Muscle layer of colon (tissue), 2 donors: Measurements from ENCODE around the gene CACNA1D.

Experiments
- H3K27ac ChIP-seq: one replicate; pipeline ENCODE4 v1.7.0; 2013; ENCODE audit warnings: low read depth, mild to moderate bottlenecking, low read length, moderate library complexity
- H3K27me3 ChIP-seq, 2 donors: one replicate each; pipeline ENCODE4 v1.7.0; 2013; ENCODE audit warnings: low read length in 2 of 2, mild to moderate bottlenecking in 2 of 2; ENCODE audit not compliant: insufficient read depth in 2 of 2, control insufficient read depth in 1 of 2
- H3K36me3 ChIP-seq: one replicate; pipeline ENCODE4 v1.7.0; 2013; ENCODE audit warnings: mild to moderate bottlenecking, low read length; ENCODE audit not compliant: insufficient read depth
- H3K4me1 ChIP-seq: one replicate; pipeline ENCODE4 v1.7.0; 2013; ENCODE audit warnings: mild to moderate bottlenecking, low read length; ENCODE audit not compliant: insufficient read depth
- H3K4me3 ChIP-seq, 2 donors: one replicate each; pipeline ENCODE4 v1.7.0; 2013; ENCODE audit warnings: low read length in 2 of 2, low read depth in 1 of 2, mild to moderate bottlenecking in 1 of 2, moderate library complexity in 1 of 2
- H3K9ac ChIP-seq: one replicate; pipeline ENCODE4 v1.7.0; 2013; ENCODE audit warnings: low read length
- H3K9me3 ChIP-seq: one replicate; pipeline ENCODE4 v1.7.0; 2013; ENCODE audit warnings: mild to moderate bottlenecking, low read length
- donor health status: abdominal sarcoma.
- donor health status: Adenocarcinoma of cecum.

CACNA1D gene

DNA sequence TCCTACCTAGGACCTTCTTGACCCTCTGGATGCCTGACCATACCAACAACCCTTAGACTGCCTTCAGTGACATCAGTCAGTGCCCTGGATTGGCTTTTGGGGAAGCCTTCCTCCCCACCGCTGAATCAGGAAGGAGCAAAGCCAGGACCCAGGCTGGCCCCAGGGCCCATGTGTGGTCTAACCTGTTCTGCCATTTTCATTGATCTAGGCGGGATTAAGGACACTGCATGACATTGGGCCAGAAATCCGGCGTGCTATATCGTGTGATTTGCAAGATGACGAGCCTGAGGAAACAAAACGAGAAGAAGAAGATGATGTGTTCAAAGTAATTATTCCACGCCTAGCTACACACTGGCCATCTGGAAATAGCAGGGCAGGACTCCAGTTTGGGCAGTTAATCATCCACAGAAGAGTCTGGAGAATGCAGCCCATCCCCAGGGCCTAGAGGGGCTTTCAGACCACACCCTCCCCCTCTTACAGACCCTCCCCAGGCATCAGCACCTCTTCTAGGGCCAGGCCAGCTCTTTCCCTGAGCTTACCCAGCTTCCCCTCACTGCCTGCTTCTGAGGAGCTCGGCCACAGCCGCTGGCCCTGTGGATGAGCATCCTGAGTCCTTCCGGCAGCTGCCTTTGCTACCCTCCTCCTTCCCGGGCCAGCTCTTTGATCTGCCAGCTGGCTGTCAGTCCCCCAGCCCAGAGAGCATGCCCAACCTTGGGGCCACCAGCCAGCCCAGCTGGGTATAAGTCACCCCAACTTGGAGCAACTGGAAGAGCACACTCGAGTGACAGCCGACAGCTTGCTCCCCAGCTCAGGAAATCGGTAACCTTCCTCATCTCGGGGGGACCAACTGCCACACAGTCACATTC lies 305.9 kb downstream of the CACNA1D start:
- Histone ChIP-seq H3K27me3 (no peaks in the 10 kb centered on the region), H3K27ac (no peak overlapping the region), H3K4me1 (peaks cover 3% of the 10 kb centered on the region), H3K9ac (no peak overlapping the region), H3K36me3 (no peaks in the 10 kb centered on the region), H3K4me3 (no peak overlapping the region), H3K9me3 (no peaks in the 10 kb centered on the region)

DNA sequence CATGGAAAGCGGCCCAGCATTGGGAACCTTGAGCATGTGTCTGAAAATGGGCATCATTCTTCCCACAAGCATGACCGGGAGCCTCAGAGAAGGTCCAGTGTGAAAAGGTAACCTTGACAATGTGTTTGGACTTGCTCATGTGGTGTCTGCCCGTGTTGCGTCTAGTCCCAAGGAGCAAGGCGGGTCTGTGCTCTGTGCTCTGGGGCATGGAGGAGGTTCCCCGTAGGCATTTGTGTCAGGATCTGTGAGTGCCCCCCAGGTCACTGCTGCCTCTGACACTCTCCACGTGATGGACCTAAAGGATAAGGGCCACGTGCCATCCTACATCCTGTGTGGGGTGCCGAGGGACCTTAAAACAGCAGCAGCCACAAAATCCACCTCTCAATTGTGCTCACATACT lies 306.9 kb downstream of the CACNA1D start:
- Histone ChIP-seq H3K4me3 (no peak overlapping the region), H3K36me3 (no peaks in the 10 kb centered on the region), H3K27me3 (no peaks in the 10 kb centered on the region), H3K9me3 (no peaks in the 10 kb centered on the region), H3K27ac (no peak overlapping the region), H3K4me1 (peaks cover 1% of the 10 kb centered on the region), H3K9ac (no peak overlapping the region)

DNA sequence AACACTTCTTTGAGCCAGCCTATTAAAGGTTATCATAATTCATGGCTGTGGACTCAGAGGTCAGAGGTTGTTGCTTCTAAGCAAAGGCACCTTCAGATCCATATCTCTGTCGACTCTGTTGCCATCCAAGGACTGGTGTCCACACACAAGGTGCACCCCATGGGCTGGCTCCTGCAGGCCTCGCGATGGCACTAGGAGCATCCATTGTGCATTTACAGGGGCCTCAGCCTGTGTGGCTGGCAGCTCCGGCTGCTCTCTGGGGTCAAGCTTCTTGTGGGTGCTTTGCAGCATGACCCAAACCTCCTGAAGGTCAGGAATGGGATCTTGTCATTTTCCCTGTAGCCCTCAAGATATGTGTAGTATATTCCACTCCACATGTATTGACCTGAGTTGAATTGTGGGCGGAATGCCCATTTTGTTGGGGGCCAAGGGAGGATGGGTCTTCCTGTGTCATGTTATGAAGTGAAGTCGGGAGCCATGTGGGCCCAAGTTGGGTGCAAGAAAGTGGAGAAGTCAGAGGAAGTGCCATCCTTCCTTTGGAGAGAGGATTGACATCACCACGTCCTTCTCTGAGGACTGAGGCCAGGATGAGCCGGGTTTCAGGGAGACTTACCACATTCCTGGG lies 308.0 kb downstream of the CACNA1D start:
- H3K27ac ChIP-seq, result no peak overlapping the region
- H3K36me3 ChIP-seq, result no peaks in the 10 kb centered on the region
- H3K9me3 ChIP-seq, result no peaks in the 10 kb centered on the region
- no peak overlapping the region for H3K4me3 ChIP-seq
- no peak overlapping the region for H3K9ac ChIP-seq
- H3K27me3 ChIP-seq, result no peaks in the 10 kb centered on the region
- H3K4me1 ChIP-seq, result no peaks in the 10 kb centered on the region

DNA sequence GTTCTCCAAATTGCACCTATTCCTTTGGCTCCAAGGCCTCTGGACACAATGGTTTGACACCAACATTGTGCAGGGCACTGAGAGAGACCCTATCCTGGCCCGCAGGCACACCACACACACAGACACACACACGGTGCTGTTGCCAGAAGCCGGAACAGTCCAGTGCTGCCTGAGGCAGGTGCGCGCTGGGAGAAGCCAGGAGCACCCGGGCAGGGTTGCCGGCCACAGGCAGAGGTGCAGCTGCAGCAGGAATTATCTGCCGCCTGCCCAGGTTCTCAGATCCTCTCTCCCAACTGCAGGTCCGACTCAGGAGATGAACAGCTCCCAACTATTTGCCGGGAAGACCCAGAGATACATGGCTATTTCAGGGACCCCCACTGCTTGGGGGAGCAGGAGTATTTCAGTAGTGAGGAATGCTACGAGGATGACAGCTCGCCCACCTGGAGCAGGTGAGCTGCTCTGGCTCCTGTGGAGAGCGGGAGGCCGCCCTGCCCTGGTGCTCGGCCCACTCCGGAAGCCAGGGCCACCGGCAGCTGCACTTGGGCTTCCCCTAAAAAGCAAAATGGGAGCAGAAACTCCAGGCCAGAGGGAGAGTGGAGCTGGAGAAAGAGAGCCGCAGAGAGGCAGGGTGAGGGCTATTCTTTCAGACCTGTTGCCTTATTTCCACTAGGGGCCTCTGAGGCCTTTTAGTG lies 308.9 kb downstream of the CACNA1D start:
- no peak overlapping the region for H3K27ac ChIP-seq
- no peak overlapping the region for H3K4me3 ChIP-seq
- H3K9me3 ChIP-seq, result no peaks in the 10 kb centered on the region
- no peak overlapping the region for H3K9ac ChIP-seq
- no peaks in the 10 kb centered on the region for H3K27me3 ChIP-seq
- H3K36me3 ChIP-seq, result no peaks in the 10 kb centered on the region
- H3K4me1 ChIP-seq, result no peaks in the 10 kb centered on the region

DNA sequence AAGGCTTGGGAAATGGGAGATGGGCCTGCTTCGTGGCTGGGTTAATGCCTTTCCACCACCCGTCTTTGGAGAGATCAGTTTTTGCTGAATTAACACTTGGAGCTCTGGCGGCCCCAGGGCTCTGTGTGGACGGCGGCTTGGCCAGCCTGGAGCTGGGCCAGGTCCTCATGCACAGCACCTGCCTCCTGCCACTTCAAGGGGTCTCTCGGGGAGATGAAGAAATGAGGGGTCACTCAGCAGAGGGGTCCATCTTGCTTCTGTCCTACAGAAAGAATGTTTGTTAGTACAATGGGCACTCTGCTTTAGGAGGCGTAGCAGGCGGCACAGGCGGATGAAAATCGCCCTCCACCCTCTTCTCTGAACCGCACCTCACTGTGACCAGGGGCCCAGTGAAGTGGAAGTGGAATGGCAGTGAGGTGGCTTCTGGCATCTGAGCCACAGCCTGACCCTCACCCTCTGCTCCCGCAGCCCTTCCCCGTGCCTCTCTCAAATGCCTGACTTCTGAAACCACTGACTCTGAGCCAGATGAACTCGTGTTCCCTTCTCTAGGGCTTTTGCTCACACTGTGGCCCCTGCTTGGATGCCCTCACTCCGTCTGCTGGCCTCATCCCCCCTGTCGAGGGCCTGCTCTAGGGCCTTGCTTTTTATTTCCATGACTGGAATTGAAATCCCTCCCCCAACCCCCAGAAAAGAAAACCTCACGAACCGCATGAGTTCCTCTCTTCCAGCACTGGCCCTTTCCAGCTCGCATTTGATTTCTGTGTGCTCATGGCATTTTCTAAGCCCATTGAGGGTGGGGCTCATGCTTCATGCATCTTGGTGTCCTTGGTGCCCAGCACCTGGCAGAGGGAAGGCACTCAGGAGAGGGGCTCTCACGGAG lies 309.6 kb downstream of the CACNA1D start:
- no peak overlapping the region for H3K9ac ChIP-seq
- H3K9me3 ChIP-seq, result no peaks in the 10 kb centered on the region
- H3K36me3 ChIP-seq, result no peaks in the 10 kb centered on the region
- no peak overlapping the region for H3K27ac ChIP-seq
- no peaks in the 10 kb centered on the region for H3K27me3 ChIP-seq
- H3K4me1 ChIP-seq, result no peaks in the 10 kb centered on the region
- no peak overlapping the region for H3K4me3 ChIP-seq

DNA sequence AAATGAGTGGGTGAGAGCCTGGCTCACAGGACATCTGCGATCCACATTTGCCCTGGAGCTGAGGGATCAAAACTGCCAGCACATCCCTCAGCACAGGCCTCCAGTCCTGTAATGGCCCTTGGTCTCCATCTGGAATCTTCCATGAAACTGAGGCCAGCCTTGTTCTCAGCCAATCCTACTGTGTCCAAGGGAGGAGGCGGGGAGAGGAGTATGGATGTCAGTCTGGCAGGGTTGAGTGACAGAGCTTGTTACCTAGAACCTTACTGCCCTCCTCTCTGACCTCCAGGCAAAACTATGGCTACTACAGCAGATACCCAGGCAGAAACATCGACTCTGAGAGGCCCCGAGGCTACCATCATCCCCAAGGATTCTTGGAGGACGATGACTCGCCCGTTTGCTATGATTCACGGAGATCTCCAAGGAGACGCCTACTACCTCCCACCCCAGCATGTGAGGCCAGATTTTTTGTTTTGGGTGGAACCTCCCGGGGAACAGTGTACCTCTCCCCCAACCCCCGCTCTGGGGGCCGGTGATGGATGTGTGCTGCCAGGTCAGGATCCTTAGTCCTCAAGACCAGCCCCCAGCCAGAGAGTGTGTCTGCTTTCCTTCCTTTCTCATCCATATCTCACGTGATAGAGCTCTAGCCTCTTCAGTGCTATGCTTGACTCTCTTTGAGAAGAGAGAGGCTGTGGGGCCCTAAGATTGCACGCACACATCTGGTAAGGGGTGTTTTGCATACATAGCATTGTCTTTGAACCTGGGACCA lies 310.5 kb downstream of the CACNA1D start:
- Histone ChIP-seq H3K4me3 (no peak overlapping the region), H3K36me3 (no peaks in the 10 kb centered on the region), H3K27ac (no peak overlapping the region), H3K9ac (no peak overlapping the region), H3K4me1 (no peaks in the 10 kb centered on the region), H3K27me3 (no peaks in the 10 kb centered on the region), H3K9me3 (no peaks in the 10 kb centered on the region)

DNA sequence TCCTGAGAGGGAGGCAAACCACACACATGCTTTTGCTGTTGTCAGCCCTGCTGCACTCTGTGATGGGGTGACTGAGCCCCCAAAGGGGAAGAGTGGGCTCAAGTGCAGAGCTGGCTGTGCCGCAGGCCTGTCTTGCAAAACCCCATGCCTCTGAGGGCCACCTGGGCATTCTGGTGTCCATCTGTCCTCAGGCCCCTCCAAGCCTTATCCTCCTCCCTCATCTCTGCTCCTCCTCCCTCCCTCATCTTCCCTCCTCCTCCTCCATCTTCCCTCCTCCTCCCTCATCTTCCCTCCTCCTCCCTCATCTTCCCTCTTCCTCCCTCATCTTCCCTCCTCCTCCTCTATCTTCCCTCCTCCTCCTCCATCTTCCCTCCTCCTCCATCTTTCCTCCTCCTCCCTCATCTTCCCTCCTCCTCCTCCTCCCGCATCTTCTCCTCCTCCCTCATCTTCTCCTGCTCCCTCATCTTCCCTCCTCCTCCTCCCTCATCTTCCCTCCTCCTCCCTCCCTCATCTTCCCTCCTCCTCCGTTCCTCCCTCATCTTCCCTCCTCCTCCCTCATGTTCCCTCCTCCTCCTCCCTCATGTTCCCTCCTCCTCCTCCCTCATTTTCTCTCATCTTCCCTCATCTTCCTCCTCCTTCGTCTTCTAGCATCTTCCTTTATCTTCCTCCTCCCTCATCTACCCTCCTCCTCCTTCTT lies 311.2 kb downstream of the CACNA1D start:
- no peak overlapping the region for H3K27ac ChIP-seq
- no peaks in the 10 kb centered on the region for H3K36me3 ChIP-seq
- H3K9ac ChIP-seq, result no peak overlapping the region
- H3K9me3 ChIP-seq, result no peaks in the 10 kb centered on the region
- no peak overlapping the region for H3K4me3 ChIP-seq
- no peaks in the 10 kb centered on the region for H3K27me3 ChIP-seq
- no peaks in the 10 kb centered on the region for H3K4me1 ChIP-seq

DNA sequence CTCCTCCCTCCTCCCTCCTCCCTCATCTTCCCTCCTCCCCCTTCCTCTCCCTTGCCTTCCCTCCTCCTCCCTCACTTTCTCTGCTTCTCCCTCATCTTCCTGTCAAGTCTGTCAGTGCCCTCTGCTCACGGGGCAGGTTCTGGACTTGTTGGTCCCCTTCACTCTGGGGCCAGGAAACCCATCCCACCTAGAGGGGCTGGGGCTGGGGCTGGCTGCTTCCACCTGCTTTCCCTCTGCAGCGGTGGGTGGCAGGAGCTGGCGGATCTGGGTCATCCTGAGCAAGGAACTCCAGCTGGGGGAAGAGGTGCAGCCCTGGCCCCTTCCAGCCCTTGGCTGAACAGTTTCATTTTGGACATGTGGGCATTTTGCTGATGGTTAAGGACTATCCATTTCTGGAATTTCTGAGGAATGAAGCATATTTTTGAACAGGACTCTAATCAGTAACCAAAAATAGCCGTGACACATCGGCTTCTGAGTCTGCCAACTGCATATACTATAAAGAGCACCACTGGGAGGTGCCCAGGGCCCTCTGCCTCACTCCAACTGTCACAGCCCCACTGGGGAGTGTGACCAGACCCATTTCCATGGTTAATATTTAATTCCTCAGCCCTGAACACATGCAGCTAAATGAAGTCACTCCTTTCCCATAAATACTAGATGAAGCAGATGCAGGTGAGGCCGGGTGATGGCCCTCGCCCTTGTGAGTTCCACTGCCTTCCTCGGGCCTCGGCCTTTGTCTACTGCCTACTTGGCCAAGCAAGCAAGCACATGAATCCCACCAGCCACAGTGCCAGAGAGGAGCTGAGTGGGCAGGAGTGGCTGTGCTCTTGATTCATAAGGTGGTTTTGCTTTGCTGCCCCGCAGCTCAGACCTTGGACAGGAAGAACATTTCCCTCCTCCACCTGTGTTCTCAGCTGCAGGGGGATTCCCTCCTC lies 312.0 kb downstream of the CACNA1D start:
- Histone ChIP-seq H3K4me3 (no peak overlapping the region), H3K9me3 (no peaks in the 10 kb centered on the region), H3K4me1 (no peaks in the 10 kb centered on the region), H3K27ac (no peak overlapping the region), H3K27me3 (no peaks in the 10 kb centered on the region), H3K9ac (no peak overlapping the region), H3K36me3 (no peaks in the 10 kb centered on the region)

DNA sequence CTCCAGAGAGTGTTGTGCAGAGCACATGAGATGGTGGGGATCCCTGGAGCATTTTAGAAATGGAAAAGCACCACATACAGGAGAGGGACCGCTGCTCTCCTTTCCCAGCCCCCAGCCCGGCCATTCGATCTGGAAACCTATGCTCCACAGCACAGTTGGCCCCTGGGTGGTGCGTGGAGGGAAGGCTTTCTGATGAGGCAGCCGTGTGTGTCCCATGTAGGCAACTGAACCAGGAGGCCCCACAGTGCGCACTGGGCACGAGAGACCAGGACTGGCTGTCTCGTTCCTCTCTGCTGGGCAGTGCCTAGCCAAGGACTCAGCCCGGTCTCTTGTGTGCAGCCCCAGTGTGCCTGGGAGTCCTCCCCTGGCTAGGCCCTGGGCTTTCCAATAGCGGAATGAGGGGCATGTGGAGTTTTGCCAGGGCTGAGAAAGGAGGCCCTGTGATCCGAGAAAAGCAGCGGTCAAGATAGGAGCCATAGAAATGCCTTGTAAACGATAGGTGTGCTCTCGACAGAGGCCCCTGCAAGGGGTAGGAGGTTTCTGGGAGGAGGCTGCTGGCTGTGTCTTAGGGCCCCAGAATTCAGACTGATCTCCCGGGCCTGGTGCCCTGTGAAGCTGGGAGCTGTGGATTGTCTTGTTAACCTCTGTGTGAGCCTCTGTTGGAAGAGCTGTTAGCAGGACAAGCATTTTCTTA lies 312.9 kb downstream of the CACNA1D start:
- Histone ChIP-seq H3K9me3 (no peaks in the 10 kb centered on the region), H3K4me3 (no peak overlapping the region), H3K4me1 (no peaks in the 10 kb centered on the region), H3K9ac (no peak overlapping the region), H3K36me3 (no peaks in the 10 kb centered on the region), H3K27me3 (no peaks in the 10 kb centered on the region), H3K27ac (no peak overlapping the region)
